Skeletal muscle satellite cell (primary cell): ENCODE data around the gene RAB3C.
"Not testable (repeated sequence)": the region's sequence is repeated elsewhere in the genome, so short reads cannot be mapped to it uniquely, and the experiment has no call there.

ENCODE experiments used
- H3K27me3 ChIP-seq: 2 replicates; pipeline ENCODE4 v1.7.0; 2013; ENCODE audit warnings: low read length; ENCODE audit not compliant: control insufficient read depth, insufficient read depth
- H3K36me3 ChIP-seq: 2 replicates; pipeline ENCODE4 v1.7.0; 2013; ENCODE audit warnings: mild to moderate bottlenecking, control low read depth, low read length; ENCODE audit not compliant: insufficient read depth
- H3K4me1 ChIP-seq: 2 replicates; pipeline ENCODE4 v1.7.0; 2013; ENCODE audit warnings: low read length; ENCODE audit not compliant: control insufficient read depth, insufficient read depth
- H3K4me2 ChIP-seq: 2 replicates; pipeline ENCODE4 v1.7.0; 2013; ENCODE audit warnings: mild to moderate bottlenecking, low read length
- H3K4me3 ChIP-seq: 2 replicates; pipeline ENCODE4 v1.7.0; 2013; ENCODE audit warnings: low read length
- H3K9ac ChIP-seq: 2 replicates; pipeline ENCODE4 v1.7.0; 2013; ENCODE audit warnings: mild to moderate bottlenecking, low read depth, low read length, moderate library complexity
- H3K9me3 ChIP-seq: replicated peaks from 2 replicates; pipeline ENCODE4 v1.7.0; 2013; ENCODE audit warnings: mild to moderate bottlenecking, control low read depth, low read length

The RAB3C gene

DNA sequence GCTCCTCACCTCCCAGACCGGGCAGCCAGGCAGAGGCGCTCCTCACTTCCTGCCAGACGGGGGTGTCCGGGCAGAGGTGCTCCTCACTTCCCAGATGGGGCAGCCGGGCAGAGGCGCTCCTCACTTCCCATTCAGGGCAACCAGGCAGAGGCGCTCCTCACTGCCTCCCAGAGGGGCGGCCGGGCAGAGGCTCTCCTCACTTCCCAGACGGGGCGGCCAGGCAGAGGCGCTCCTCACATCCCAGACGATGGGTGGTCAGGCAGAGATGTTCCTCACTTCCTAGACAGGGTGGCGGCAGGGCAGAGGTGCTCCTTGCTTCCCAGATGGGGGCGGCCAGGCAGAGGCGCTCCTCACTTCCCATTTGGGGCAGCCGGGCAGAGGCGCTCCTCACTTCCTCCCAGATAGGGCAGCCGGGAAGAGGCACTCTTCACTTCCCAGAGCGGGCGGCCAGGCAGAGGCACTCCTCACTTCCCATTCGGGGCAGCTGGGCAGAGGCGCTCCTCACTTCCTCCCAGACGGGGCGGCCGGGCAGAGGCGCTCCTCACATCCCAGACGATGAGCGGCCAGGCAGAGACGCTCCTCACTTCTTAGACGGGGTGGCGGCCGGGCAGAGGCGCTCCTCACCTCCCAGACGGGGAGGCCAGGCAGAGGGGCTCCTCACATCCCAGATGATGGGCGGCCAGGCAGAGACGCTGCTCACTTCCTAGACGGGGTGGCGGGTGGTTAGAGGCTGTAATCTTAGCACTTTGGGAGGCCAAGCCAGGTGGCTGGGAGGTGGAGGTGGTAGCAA, 18.6 kb upstream of the RAB3C start:
- H3K4me3 ChIP-seq, H3K36me3 ChIP-seq, H3K4me2 ChIP-seq, H3K27me3 ChIP-seq, H3K4me1 ChIP-seq, H3K9me3 ChIP-seq, H3K9ac ChIP-seq: not testable (repeated sequence)

DNA sequence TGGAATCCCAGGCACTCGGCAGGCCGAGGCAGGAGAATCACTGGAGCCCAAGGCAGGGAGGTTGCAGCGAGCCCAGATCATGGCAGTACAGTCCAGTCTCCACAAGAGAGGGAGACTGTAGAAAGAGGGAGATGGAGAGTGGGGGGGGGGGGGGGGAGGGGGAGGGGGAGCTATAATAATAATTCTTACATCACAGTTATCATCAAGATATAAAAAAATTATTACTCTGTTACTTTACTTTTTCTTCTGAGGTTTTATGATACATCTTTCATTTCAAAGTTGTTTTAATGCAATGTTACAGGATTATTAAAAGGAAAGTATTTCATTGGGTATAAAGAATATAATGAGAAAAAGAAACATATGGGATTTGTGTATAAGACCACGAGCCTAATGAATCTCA, 17.8 kb upstream of the RAB3C start:
- Histone ChIP-seq H3K9me3 (no peaks in the 10 kb centered on the region), H3K36me3 (no peaks in the 10 kb centered on the region), H3K9ac (no peak overlapping the region), H3K4me3 (no peak overlapping the region), H3K4me1 (no peaks in the 10 kb centered on the region), H3K27me3 (no peaks in the 10 kb centered on the region), H3K4me2 (no peak overlapping the region)

DNA sequence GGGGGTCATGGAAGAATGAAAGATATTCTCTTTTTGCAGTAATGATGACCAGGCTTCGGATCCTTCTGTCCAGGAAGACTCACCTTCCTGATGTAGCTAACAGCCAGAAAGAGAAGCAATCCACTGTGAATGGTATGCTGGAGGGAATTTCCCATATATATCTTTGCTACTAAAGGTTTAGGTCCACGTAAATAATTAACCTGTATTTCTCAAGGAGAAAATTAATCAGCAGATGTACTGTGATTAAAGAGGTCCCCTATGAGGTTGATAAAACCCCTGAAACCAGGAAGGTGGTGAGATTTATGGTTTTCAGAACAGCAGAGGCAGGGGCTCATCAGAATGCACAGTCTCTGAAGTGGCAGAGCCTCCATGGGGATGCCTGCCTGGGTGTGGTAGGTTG, 11.4 kb upstream of the RAB3C start:
- no peaks in the 10 kb centered on the region for H3K4me1 ChIP-seq
- no peaks in the 10 kb centered on the region for H3K27me3 ChIP-seq
- no peaks in the 10 kb centered on the region for H3K36me3 ChIP-seq
- H3K9me3 ChIP-seq: no peaks in the 10 kb centered on the region
- no peak overlapping the region for H3K4me2 ChIP-seq
- H3K4me3 ChIP-seq: no peak overlapping the region
- H3K9ac ChIP-seq: no peak overlapping the region

DNA sequence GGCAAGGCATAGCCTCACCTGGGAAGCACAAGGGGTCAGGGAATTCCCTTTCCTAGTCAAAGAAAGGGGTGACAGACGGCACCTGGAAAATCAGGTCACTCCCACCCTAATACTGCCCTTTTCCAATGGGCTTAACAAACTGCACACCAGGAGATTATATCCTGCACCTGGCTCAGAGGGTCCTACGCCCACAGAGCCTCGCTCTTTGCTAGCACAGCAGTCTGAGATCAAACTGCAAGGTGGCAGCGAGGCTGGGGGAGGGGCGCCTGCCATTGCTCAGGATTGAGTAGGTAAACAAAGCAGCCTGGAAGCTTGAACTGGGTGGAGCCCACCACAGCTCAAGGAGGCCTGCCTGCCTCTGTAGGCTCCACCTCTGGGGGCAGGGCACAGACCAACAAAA, 9.9 kb upstream of the RAB3C start:
- not testable (repeated sequence) for H3K4me3 ChIP-seq, H3K36me3 ChIP-seq, H3K4me1 ChIP-seq, H3K9ac ChIP-seq, H3K4me2 ChIP-seq, H3K9me3 ChIP-seq, H3K27me3 ChIP-seq

DNA sequence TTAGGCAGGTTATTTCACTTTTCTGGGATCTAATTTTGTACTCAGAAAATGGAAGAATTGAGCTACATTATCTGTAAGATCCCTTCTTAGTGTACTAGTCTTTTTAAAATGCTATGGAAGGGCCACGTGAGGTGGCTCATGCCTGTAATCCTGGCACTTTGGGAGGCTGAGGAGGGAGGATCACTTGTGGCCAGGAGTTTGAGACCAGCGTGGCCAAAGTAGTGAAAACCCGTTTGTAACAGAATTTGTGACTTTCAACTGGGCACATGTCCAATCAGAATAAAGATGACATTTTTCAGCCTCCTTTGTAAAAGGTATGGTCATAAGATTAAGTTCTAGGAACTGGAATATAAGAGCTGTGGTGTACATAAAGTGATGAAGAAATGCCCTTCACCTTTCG, 3.1 kb upstream of the RAB3C start:
- no peak overlapping the region for H3K4me2 ChIP-seq
- no peak overlapping the region for H3K4me3 ChIP-seq
- no peaks in the 10 kb centered on the region for H3K9me3 ChIP-seq
- peaks cover 10% of the 10 kb centered on the region for H3K27me3 ChIP-seq
- H3K9ac ChIP-seq: no peak overlapping the region
- H3K4me1 ChIP-seq: peaks cover 13% of the 10 kb centered on the region
- H3K36me3 ChIP-seq: no peaks in the 10 kb centered on the region

DNA sequence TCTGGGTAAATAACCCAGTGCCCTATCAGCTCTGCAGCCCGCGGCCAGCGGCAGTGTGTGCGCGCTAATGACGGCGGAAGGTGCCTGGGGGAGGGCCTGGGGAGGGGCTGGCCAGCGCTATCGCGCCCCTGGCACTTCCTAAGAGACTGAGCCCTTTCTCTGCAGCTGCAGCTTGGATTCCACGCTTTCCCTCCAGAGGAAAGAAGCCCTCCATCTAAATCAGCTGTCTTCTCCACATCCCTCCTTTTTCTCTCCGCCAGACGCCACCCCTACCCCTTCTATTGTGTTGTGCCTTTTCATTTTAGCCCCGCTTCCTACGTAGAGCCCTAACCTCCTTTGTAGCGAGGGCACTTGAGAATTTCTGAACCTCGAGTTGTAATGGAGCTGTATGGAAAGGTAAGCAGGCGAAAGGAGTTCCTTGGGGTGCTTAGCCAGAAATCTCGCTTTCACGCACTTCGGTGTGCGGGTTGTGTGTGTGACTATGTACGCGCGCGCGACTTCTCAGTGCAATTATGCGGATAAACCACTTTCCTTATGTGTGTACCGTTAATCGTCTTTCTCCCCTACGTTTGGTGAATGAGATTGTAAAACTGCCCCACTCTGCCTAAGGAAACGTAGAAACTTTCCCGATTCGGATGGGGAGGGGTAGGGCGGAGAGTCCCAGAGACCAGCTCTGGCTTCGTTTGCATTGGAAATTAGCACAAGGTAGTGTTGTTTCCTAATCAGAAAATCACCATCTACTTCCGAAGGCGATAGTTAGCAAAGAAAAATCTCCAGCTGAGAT, 664 bp upstream of the RAB3C start:
- no peaks in the 10 kb centered on the region for H3K36me3 ChIP-seq
- H3K4me3 ChIP-seq: peak overlapping the region; percentile 72
- no peaks in the 10 kb centered on the region for H3K9me3 ChIP-seq
- no peak overlapping the region for H3K9ac ChIP-seq
- H3K4me2 ChIP-seq: peak overlapping the region; percentile 92
- H3K27me3 ChIP-seq: peaks cover 10% of the 10 kb centered on the region
- H3K4me1 ChIP-seq: peaks cover 13% of the 10 kb centered on the region

DNA sequence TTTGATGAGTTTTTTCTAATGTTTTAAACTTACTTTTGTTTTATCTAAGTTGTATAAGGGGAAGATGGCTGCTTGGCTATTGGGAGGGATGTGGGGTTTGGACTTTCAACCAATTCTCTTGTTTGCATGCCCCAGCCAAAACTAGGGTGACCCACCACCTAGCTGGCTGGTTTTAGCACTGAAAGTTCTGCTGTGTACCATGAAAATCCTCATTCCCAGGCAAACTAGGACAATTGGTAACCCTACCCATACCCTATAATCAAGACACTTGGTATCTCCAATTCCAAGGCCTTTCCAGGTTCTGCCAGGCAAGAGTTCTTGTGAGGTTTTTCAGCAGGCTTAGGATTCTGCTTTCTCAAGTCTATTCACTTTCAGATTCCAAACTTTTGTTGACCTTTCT, 13.1 kb downstream of the RAB3C start:
- Histone ChIP-seq H3K36me3 (no peaks in the 10 kb centered on the region), H3K4me2 (no peak overlapping the region), H3K4me3 (no peak overlapping the region), H3K27me3 (no peaks in the 10 kb centered on the region), H3K9ac (no peak overlapping the region), H3K4me1 (no peaks in the 10 kb centered on the region), H3K9me3 (no peaks in the 10 kb centered on the region)

DNA sequence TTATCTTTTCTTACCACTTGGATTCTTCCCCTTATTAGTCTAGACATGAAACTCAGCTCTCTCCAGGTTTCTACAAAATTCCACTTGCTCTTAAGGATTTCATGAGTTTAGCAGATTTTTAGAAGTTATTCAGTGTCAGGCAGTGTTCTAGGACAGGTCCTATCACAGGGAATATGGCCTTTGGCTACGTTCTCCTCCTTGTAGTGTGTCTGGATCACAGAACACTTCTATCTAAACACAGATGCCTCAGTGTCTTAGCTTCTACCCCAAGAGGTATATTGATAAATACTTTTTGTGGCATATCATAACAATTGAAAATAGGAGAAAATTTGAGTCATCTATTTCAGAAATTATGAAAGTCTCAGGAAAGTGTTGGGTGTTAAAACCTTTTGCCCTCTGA, 15.6 kb downstream of the RAB3C start:
- no peak overlapping the region for H3K9ac ChIP-seq
- H3K27me3 ChIP-seq: no peaks in the 10 kb centered on the region
- H3K4me2 ChIP-seq: no peak overlapping the region
- no peaks in the 10 kb centered on the region for H3K4me1 ChIP-seq
- no peaks in the 10 kb centered on the region for H3K36me3 ChIP-seq
- no peaks in the 10 kb centered on the region for H3K9me3 ChIP-seq
- H3K4me3 ChIP-seq: no peak overlapping the region

DNA sequence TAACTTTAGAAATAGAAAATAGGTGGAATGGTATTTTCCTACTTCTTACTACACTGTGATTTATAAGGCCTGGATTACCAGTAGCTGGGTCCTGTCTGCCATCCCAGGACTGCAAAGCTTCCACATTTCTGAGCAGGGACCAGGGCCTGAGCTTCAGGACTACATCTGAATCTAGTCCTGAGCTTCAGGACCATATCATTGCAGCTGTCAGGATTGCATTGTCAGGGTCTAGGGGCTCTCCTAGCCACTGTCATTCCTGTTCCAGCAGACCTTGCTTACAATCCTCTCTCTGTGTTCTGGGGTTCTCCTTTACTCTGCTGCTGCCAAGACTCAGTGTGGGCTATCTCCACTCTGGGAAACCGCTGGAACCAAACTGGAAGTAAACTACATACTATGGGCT, 16.3 kb downstream of the RAB3C start:
- Histone ChIP-seq H3K4me1 (no peaks in the 10 kb centered on the region), H3K36me3 (no peaks in the 10 kb centered on the region), H3K9ac (no peak overlapping the region), H3K27me3 (no peaks in the 10 kb centered on the region), H3K4me3 (no peak overlapping the region), H3K9me3 (no peaks in the 10 kb centered on the region), H3K4me2 (no peak overlapping the region)

DNA sequence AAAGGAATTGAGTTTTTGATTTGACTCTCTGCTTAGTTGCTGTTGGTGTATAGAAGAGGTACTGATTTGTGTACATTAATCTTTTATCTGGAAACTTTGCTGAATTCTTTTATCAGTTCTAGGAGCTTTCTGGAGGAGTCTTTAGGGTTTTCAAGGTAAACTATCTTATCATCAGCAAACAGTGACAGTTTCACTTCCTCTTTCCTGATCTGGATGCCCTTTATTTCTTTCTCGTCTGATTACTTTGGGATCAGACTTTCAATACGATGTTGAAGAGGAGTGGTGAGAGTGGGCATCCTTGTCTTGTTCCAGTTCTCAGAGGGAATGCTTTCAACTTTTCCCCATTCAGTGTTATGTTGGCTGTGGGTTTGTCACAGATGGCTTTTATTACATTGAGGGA, 17.7 kb downstream of the RAB3C start:
- H3K27me3 ChIP-seq, H3K9ac ChIP-seq, H3K4me2 ChIP-seq, H3K36me3 ChIP-seq, H3K9me3 ChIP-seq, H3K4me3 ChIP-seq, H3K4me1 ChIP-seq: not testable (repeated sequence)

DNA sequence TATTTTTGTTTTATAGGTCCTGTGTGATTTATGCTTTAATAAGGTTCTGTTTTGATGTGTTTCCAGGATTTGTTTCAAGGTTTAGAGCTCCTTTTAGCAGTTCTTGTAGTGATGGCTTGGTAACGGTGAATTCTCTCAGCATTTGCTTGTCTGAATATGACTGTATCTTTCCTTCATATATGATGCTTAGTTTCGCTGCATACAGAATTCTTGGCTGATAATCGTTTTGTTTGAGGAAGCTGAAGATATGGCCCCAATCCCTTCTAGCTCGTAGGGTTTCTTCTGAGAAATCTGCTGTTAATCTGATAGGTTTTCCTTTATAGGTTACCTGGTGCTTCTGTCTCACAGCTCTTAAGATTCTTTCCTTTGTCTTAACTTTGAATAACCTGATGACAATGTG, 20.0 kb downstream of the RAB3C start:
- not testable (repeated sequence) for H3K4me2 ChIP-seq, H3K36me3 ChIP-seq, H3K4me1 ChIP-seq, H3K9ac ChIP-seq, H3K27me3 ChIP-seq, H3K4me3 ChIP-seq, H3K9me3 ChIP-seq

DNA sequence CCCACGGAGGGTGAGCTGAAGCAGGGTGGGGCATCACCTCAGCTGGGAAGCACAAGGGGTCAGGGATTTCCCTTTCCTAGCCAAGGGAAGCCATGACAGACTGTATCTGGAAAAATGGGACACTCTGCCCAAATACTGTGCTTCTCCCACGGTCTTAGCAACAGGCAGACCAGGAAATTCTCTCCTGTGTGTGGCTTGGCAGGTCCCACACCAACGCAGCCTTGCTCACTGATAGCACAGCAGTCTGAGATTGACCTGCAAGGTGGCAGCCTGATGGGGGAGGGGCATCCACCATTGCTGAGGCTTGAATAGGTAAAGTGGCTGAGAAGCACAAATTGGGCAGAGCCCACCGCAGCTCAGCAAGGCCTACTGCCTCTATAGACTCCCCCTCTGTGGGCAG, 23.2 kb downstream of the RAB3C start:
- Histone ChIP-seq H3K9me3 (no peaks in the 10 kb centered on the region), H3K4me1 (no peaks in the 10 kb centered on the region), H3K4me2 (no peak overlapping the region), H3K4me3 (no peak overlapping the region), H3K9ac (no peak overlapping the region), H3K27me3 (no peaks in the 10 kb centered on the region), H3K36me3 (no peaks in the 10 kb centered on the region)
